Astrocyte of the cerebellum (primary cell): ENCODE measurements around the gene TPRG1L.

Source experiments
- DNase-seq: peaks from one replicate; pipeline ENCODE4 v3.0.0-alpha.2; 2011; ENCODE audit warnings: low read depth
- H3K4me3 ChIP-seq: 2 replicates; pipeline ENCODE4 v1.5.1; 2011; ENCODE audit warnings: mild to moderate bottlenecking, low read depth, low read length, moderate library complexity
- in situ Hi-C: cut with HindIII; loops from 2 replicates; pipeline ENCODE4 v1.10.0; 2017; ENCODE audit warnings: low sequenced_read_pairs
- TF ChIP-seq, protein P1 (sequence below): IDR thresholded peaks from 2 replicates; pipeline ENCODE4 v1.5.1; 2012; ENCODE audit warnings: low read length, low read depth, moderate library complexity, mild to moderate bottlenecking; ENCODE audit errors: missing control alignments

TPRG1L gene

DNA sequence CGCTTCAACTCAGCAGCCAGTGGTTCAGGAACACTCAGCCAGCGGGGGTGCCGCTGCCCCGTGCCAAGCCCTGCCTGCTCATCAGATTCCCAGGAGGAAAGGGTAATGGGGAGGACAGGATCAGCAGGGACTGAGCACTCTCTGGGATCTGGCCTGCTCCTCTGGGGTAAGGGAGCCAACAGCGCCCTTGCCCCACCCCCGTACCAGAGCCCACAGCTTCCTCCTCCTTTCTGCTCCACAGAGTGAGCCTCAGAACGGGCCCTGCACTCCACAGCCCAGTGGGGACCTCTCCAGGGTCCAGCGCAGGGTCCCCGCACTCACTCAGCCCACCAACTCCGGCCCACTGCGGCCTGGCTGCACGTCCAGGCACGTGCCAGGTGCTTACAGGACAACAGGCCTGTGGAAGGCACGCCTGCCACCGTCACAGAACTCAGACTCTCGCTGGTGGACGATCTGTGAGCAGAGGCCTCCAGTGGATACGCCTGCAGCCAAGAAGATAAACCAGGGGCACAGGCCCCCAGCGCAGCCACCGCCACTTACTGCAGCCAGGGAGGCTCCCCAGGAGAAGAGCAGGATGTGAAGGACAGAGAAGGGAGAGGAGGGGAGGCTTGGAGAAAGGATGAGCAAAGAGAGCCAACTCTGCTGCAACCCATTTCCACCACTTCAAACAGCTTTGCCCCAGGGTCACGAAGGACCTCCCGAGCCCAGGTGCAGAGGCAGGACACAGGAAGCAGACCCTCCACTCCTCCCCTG is 15.6 kb upstream of the TPRG1L start:
- H3K4me3 ChIP-seq: no peak overlapping the region
- in situ Hi-C loops: no loop called here
- TF ChIP-seq, protein P1, sequence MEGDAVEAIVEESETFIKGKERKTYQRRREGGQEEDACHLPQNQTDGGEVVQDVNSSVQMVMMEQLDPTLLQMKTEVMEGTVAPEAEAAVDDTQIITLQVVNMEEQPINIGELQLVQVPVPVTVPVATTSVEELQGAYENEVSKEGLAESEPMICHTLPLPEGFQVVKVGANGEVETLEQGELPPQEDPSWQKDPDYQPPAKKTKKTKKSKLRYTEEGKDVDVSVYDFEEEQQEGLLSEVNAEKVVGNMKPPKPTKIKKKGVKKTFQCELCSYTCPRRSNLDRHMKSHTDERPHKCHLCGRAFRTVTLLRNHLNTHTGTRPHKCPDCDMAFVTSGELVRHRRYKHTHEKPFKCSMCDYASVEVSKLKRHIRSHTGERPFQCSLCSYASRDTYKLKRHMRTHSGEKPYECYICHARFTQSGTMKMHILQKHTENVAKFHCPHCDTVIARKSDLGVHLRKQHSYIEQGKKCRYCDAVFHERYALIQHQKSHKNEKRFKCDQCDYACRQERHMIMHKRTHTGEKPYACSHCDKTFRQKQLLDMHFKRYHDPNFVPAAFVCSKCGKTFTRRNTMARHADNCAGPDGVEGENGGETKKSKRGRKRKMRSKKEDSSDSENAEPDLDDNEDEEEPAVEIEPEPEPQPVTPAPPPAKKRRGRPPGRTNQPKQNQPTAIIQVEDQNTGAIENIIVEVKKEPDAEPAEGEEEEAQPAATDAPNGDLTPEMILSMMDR: no peak
- DNase-seq: no peak

DNA sequence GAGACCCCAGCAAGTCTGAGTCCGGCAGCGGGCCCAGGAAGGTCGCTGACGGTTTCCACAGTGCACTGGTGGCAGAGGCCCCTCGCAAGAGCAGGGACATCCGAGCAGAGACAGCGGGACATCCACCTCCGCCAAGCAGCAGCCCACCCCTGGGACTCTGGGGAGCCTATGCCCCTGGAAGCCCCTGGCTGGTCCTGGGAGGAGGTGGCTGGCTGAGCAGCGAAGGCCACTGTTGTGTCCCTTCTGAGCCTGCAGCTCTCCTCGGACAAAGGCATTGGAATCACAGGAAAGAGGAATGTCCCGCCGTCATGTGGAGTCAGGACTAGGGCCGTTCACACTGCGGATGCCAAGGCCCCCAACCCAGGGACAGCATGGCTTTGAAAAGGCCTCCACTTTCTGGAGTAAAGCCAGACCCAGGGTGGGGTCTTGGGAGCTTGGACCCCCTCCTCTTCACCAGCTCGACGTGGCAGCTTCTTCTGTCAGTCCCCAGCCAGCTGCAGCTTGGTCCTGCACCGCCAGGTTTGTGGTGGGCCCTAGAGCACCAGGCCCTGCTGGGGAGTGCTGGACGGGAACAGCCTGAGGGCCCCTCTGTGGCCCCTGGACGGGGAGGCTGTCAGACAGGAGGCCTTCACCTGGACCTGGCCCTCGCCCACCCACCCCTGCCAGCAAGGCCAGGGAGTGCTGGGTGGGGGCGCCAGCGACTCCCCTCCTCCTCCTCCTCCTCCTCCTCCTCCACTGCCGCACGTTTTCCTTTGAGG is 14.9 kb upstream of the TPRG1L start:
- no peak for DNase-seq
- TF ChIP-seq, protein P1: no peak
- no peak overlapping the region for H3K4me3 ChIP-seq
- in situ Hi-C loops: no loop called here

DNA sequence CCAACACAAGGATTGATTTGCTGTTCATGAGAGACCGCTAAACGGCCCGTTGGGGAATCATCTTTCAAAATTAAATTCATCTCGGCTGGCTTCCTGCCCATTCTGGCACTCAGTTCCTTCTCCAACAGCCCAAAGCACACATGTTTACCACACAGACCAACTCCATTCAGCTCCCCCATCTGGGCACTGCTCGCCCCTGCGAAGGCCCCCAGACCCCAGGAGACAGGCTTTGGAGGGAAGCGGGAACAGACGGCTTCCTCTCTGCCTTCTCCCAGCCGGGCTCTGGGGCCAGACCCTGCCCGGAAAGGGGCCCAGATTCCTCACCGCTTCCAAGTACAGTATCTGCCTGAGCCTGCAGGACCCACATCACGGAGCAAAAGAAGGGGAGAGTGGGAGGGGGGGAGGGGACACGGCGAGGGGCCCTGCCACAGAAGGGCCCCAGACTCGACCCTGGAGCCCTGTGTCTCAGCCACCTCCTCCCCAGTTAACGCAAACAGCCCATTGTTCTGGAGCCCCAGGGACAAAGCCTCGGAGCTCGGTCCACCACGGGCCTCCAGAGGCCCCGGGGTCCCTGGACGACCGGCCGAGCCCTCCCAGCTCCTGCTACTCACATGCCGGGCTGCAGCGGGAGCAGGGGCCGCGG is 14.2 kb upstream of the TPRG1L start:
- no peak for DNase-seq
- in situ Hi-C loops: no loop called here
- TF ChIP-seq, protein P1: no peak
- peak overlapping the region; percentile 33 for H3K4me3 ChIP-seq

DNA sequence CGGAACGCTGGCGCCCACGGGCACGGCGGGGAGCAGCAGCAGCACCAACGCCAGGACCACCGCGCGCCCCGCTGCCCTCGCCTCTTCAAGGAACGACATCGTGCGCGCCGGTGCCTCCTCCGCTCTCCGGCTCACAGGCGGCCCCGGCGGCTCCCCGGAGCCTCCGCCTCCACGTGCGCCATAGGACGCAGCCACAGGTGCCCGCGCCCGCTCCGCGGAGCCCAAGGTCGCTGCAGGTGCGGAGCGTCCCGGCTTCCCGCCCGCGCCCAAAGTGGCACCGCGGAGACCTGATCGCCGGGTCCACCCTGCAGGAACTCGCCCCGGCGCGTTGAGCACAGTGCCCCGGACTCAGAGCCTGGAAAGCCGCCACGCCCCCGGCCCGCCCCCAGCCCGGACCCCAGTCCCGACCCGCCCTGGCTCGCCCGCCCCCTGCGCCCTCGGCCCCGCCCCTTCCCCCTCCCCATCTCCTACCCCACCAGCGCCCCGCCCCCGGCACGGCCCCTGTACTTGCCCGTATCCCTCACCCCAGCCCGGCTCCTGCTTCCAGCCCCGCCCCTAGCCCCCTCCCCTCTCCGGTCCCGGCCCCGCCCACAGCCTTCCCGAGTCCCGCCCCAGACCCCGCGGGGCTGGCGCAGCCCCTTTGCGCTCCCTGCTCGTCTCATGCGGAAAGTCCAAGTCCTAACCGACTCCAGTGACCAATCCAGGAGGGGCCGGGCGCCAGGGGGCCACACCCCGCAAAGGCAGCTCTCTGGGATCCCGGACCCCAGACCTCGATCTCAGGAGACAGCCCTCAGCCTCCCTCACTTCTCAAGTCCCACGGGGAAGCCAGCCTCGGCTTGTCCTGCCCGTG is 13.4 kb upstream of the TPRG1L start, which contains the start of gene MEGF6:
MEGF6 (minus strand) TSS at position 339 of the 850 bp plus-strand sequence; CDS start at position 99, 240 bp downstream.
- H3K4me3 ChIP-seq: peak within 1 kb of the TSS; percentile 33
- in situ Hi-C loops: no loop called here

DNA sequence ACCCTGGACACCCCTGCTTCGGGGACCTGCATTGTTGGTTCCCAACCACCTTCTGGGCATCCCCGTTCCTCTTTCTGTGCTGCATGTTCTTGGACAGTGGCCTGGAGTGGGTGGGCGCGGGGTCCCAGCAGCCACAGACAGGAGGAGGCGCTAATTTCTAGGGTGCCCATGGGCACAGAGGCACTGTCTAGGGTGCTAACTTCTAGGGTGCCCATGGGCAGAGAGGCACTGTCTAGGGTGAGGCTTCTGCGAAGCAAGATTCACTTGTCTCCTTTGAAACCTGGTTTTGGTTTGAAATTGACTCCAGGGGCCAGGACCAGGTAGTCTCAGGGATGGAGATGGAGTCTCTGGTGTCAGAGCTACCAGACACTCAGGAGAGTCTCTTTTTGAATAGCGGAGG is 12.7 kb upstream of the TPRG1L start:
- in situ Hi-C loops: no loop called here
- TF ChIP-seq, protein P1: no peak
- no peak for DNase-seq
- H3K4me3 ChIP-seq: no peak overlapping the region

More for the DNA sequence above, 13.4 kb upstream of the TPRG1L start, which contains the start of gene MEGF6:
- TF ChIP-seq, protein P1: no peak
- DNase-seq: no peak
